Measurements from ENCODE around the gene CNIH2.

GRCh38 chr11:66291303-66291705 lies 13.3 kb downstream of the CNIH2 start:
- no peak for TF ChIP-seq CTCF (IDR thresholded peaks at IDR 0.05)
- no peak for TF ChIP-seq POLR2A (IDR thresholded peaks at IDR 0.05)
- no peak for TF ChIP-seq EP300 (IDR thresholded peaks at IDR 0.05)

Measured in stomach (tissue), 4 donors.